Measurements from ENCODE around the gene HTRA2.
A peak's percentile ranks its signal among the peaks of the same experiment; 100 is the strongest.

The HTRA2 gene

GRCh38 chr2:74530239-74531187, 780 bp downstream of the HTRA2 start:
- DNase-seq: peak in 2 of 3 donors; percentile 27 to 44
- no peaks in the 10 kb centered on the region for H3K27me3 ChIP-seq (replicated peaks; ENCODE audit: control insufficient read depth, insufficient read depth, low read length, poor library complexity, severe bottlenecking)
- no peaks in the 10 kb centered on the region for H3K9me3 ChIP-seq (ENCODE audit: control insufficient read depth, low read length)
- peak overlapping the region; percentile 90 for H3K27ac ChIP-seq (ENCODE audit: insufficient read depth, low read length, poor library complexity, severe bottlenecking)
- H3K36me3 ChIP-seq (ENCODE audit: control insufficient read depth, insufficient read depth, low read length): peaks cover 21% of the 10 kb centered on the region
- peaks cover 22% of the 10 kb centered on the region for H3K4me1 ChIP-seq (ENCODE audit: control insufficient read depth, insufficient read depth, low read length, poor library complexity, severe bottlenecking)
- peak overlapping the region; percentile 94 for H3K4me3 ChIP-seq (ENCODE audit: insufficient read depth, low read depth, low read length, poor library complexity, severe bottlenecking)

DNA sequence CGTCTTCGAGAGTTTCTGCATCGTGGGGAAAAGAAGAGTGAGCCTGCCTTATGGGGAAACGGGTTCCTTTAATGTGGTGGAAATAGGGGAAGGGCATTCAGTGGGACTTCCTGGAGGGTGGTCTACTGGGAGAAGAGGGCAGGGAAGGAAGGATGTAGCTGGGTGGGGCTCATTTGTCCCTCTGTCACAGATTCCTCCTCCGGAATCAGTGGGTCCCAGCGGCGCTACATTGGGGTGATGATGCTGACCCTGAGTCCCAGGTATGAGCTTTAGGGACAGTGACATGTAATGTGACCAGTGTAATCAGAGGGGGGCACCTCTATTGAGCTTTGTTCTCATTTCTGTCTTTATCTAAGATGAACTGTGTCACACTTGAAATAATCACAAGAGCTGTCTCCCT, 1.9 kb downstream of the HTRA2 start:
- Histone ChIP-seq H3K4me3 (ENCODE audit: insufficient read depth, low read depth, low read length, poor library complexity, severe bottlenecking) (no peak overlapping the region), H3K9me3 (ENCODE audit: control insufficient read depth, low read length) (no peaks in the 10 kb centered on the region), H3K27me3 (replicated peaks; ENCODE audit: control insufficient read depth, insufficient read depth, low read length, poor library complexity, severe bottlenecking) (no peaks in the 10 kb centered on the region), H3K4me1 (ENCODE audit: control insufficient read depth, insufficient read depth, low read length, poor library complexity, severe bottlenecking) (peaks cover 22% of the 10 kb centered on the region), H3K36me3 (ENCODE audit: control insufficient read depth, insufficient read depth, low read length) (peaks cover 16% of the 10 kb centered on the region), H3K27ac (ENCODE audit: insufficient read depth, low read length, poor library complexity, severe bottlenecking) (no peak overlapping the region)
- no peak for DNase-seq

GRCh38 chr2:74532222-74532621, 2.5 kb downstream of the HTRA2 start:
- DNase-seq: no peak
- H3K27ac ChIP-seq (ENCODE audit: insufficient read depth, low read length, poor library complexity, severe bottlenecking): no peak overlapping the region
- no peak overlapping the region for H3K4me3 ChIP-seq (ENCODE audit: insufficient read depth, low read depth, low read length, poor library complexity, severe bottlenecking)
- H3K4me1 ChIP-seq (ENCODE audit: control insufficient read depth, insufficient read depth, low read length, poor library complexity, severe bottlenecking): peaks cover 22% of the 10 kb centered on the region
- no peaks in the 10 kb centered on the region for H3K27me3 ChIP-seq (replicated peaks; ENCODE audit: control insufficient read depth, insufficient read depth, low read length, poor library complexity, severe bottlenecking)
- H3K36me3 ChIP-seq (ENCODE audit: control insufficient read depth, insufficient read depth, low read length): peaks cover 10% of the 10 kb centered on the region
- H3K9me3 ChIP-seq (ENCODE audit: control insufficient read depth, low read length): no peaks in the 10 kb centered on the region

DNA sequence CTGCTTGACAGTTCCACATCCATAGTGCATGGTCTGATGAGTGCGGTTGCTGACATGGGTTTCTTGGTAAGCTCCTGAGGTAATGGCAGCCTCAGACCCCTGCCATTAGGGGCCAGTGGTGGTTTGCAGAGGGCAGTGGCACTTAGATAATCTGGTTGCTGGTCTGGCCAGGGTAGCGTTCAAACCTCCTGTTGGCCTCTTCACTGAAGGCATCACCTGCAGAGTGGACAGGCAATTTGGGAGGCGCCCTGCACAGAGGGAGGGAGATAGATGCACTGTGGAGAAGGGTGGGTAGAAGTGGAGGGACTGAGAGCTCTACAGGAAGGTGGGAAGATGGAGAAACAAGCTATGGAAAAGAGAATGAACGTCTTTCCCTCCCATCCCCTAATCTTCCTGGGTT, 3.7 kb downstream of the HTRA2 start:
- no peak for DNase-seq
- Histone ChIP-seq H3K9me3 (ENCODE audit: control insufficient read depth, low read length) (no peaks in the 10 kb centered on the region), H3K36me3 (ENCODE audit: control insufficient read depth, insufficient read depth, low read length) (no peaks in the 10 kb centered on the region), H3K4me3 (ENCODE audit: insufficient read depth, low read depth, low read length, poor library complexity, severe bottlenecking) (no peak overlapping the region), H3K4me1 (ENCODE audit: control insufficient read depth, insufficient read depth, low read length, poor library complexity, severe bottlenecking) (peaks cover 20% of the 10 kb centered on the region), H3K27me3 (replicated peaks; ENCODE audit: control insufficient read depth, insufficient read depth, low read length, poor library complexity, severe bottlenecking) (no peaks in the 10 kb centered on the region), H3K27ac (ENCODE audit: insufficient read depth, low read length, poor library complexity, severe bottlenecking) (no peak overlapping the region)

DNA sequence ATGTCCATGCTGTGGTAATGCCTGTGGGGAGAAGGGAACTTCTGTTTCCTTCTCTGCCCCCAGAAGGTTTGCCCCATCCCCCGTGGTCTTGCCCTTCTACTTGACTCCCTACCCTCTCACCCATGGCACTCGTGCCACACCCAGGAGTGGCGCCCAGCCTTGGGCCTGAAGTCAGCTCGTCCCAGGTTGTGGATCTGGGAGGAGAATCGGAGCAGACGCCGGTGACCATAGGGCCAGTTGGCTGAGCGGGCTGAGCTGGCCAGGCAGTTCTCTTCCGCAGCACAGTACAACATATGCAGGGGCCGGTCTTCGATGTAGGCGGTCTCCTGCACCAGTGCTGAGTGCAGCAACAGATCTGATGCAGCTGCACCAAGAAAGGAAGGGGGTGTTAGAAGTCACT, 4.7 kb downstream of the HTRA2 start:
- peaks cover 11% of the 10 kb centered on the region for H3K4me1 ChIP-seq (ENCODE audit: control insufficient read depth, insufficient read depth, low read length, poor library complexity, severe bottlenecking)
- H3K4me3 ChIP-seq (ENCODE audit: insufficient read depth, low read depth, low read length, poor library complexity, severe bottlenecking): no peak overlapping the region
- no peaks in the 10 kb centered on the region for H3K9me3 ChIP-seq (ENCODE audit: control insufficient read depth, low read length)
- DNase-seq: no peak
- H3K27me3 ChIP-seq (replicated peaks; ENCODE audit: control insufficient read depth, insufficient read depth, low read length, poor library complexity, severe bottlenecking): peaks cover 3% of the 10 kb centered on the region
- H3K36me3 ChIP-seq (ENCODE audit: control insufficient read depth, insufficient read depth, low read length): no peaks in the 10 kb centered on the region
- no peak overlapping the region for H3K27ac ChIP-seq (ENCODE audit: insufficient read depth, low read length, poor library complexity, severe bottlenecking)

GRCh38 chr2:74535440-74535965, 5.8 kb downstream of the HTRA2 start:
- H3K4me3 ChIP-seq (ENCODE audit: insufficient read depth, low read depth, low read length, poor library complexity, severe bottlenecking): no peak overlapping the region
- H3K27ac ChIP-seq (ENCODE audit: insufficient read depth, low read length, poor library complexity, severe bottlenecking): no peak overlapping the region
- H3K36me3 ChIP-seq (ENCODE audit: control insufficient read depth, insufficient read depth, low read length): no peaks in the 10 kb centered on the region
- no peaks in the 10 kb centered on the region for H3K9me3 ChIP-seq (ENCODE audit: control insufficient read depth, low read length)
- H3K4me1 ChIP-seq (ENCODE audit: control insufficient read depth, insufficient read depth, low read length, poor library complexity, severe bottlenecking): peaks cover 9% of the 10 kb centered on the region
- no peak for DNase-seq
- H3K27me3 ChIP-seq (replicated peaks; ENCODE audit: control insufficient read depth, insufficient read depth, low read length, poor library complexity, severe bottlenecking): peaks cover 5% of the 10 kb centered on the region

GRCh38 chr2:74536166-74536950, 6.6 kb downstream of the HTRA2 start:
- H3K36me3 ChIP-seq (ENCODE audit: control insufficient read depth, insufficient read depth, low read length): no peaks in the 10 kb centered on the region
- H3K4me1 ChIP-seq (ENCODE audit: control insufficient read depth, insufficient read depth, low read length, poor library complexity, severe bottlenecking): peaks cover under 1% of the 10 kb centered on the region
- H3K27ac ChIP-seq (ENCODE audit: insufficient read depth, low read length, poor library complexity, severe bottlenecking): no peak overlapping the region
- H3K27me3 ChIP-seq (replicated peaks; ENCODE audit: control insufficient read depth, insufficient read depth, low read length, poor library complexity, severe bottlenecking): peaks cover 5% of the 10 kb centered on the region
- DNase-seq: no peak
- H3K9me3 ChIP-seq (ENCODE audit: control insufficient read depth, low read length): no peaks in the 10 kb centered on the region
- no peak overlapping the region for H3K4me3 ChIP-seq (ENCODE audit: insufficient read depth, low read depth, low read length, poor library complexity, severe bottlenecking)

- no peak overlapping the region for H3K4me3 ChIP-seq (ENCODE audit: insufficient read depth, low read depth, low read length, poor library complexity, severe bottlenecking)
- DNase-seq: no peak
- H3K36me3 ChIP-seq (ENCODE audit: control insufficient read depth, insufficient read depth, low read length): no peaks in the 10 kb centered on the region
- no peaks in the 10 kb centered on the region for H3K9me3 ChIP-seq (ENCODE audit: control insufficient read depth, low read length)
- peaks cover 5% of the 10 kb centered on the region for H3K27me3 ChIP-seq (replicated peaks; ENCODE audit: control insufficient read depth, insufficient read depth, low read length, poor library complexity, severe bottlenecking)
- H3K27ac ChIP-seq (ENCODE audit: insufficient read depth, low read length, poor library complexity, severe bottlenecking): no peak overlapping the region
- no peaks in the 10 kb centered on the region for H3K4me1 ChIP-seq (ENCODE audit: control insufficient read depth, insufficient read depth, low read length, poor library complexity, severe bottlenecking)
These were observed 7.4 kb downstream of the HTRA2 start for GRCh38 chr2:74537140-74537539.

GRCh38 chr2:74538881-74539339, 9.2 kb downstream of the HTRA2 start:
- Histone ChIP-seq H3K4me3 (ENCODE audit: insufficient read depth, low read depth, low read length, poor library complexity, severe bottlenecking) (no peak overlapping the region), H3K4me1 (ENCODE audit: control insufficient read depth, insufficient read depth, low read length, poor library complexity, severe bottlenecking) (no peaks in the 10 kb centered on the region), H3K9me3 (ENCODE audit: control insufficient read depth, low read length) (no peaks in the 10 kb centered on the region), H3K36me3 (ENCODE audit: control insufficient read depth, insufficient read depth, low read length) (no peaks in the 10 kb centered on the region), H3K27me3 (replicated peaks; ENCODE audit: control insufficient read depth, insufficient read depth, low read length, poor library complexity, severe bottlenecking) (peaks cover 5% of the 10 kb centered on the region), H3K27ac (ENCODE audit: insufficient read depth, low read length, poor library complexity, severe bottlenecking) (no peak overlapping the region)
- DNase-seq: no peak
